C1 segment of cervical spinal cord (tissue), 14 donors: ENCODE measurements around the gene MED14.

Experiments
- DNase-seq, 14 donors: peaks; one replicate each; lab custom pipeline; 2025; lab: John Stamatoyannopoulos, UW

The MED14 gene

DNA sequence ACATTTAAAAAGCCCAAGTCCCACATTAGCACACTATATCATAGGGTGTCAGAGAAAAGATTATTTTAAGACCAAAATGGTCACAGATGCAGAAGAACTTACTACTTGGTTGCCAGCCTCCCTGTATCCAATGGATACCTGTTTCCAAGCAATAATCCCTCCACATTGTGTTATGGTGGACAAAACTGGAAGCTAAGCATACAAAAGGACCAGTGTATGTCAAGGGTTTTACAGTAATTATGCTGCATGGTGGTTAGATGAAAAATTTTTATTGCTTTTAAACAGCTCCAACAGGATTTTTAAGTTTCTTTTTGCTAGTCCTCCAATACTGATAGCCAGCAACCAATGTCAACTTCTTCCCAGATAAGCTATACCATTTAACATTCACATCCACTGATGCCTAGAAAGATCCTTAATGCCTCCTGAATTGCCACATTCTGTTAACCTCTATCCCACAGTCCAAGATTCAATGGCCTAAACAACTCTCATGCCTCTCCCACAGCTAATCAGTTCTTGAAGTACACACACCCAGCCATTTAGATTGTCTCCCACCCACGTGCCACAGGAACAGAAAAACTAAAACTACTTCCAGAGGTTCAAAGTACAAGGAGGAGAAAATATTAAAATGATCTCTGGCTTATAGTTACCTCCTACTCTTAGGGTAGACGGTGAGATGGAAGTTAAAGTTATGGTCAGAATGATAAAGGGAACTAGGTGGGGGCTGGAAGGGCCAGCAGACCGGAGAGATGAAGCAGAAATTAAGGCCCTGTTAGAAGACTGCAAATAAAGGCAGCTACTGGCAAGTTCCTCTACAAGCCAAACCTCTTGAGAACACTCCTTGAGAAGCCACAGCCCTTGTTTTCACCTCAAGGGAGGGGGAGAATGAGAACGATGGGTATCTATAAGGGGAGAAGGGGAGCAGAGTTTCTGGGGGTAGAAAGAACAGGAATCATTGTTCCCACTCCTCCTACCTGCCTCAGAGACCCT, 5.5 kb downstream of the MED14 start:
- DNase-seq = no peak

DNA sequence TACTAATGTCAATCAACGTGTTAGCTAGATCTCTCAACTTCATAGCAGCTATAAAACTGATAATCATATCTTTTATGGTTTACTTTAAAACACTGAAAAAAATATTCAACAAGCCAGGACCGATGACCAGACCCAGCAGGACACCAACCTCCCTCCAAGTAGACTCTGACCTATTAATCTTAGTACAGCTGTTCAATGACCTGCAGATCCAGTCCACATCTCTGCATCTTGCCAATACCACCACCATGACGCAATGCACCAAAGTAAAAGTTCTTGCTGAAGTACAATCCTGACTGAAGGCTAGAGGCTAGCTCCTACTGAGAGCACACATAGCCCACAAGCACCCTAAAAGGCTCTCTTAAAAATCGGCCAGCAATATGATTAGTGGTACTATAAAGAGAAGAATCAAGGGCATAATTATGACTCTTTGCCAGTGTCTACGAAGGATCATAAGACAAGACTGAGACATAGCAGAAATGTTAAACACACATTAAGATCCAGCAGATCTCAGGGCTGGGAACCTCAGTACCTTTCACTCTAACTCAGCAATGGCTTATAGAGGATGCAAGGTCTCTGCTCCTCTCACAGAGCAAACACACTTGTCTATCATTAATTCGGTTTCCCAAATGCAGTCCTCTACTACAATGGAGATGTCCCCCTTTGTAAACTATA, 7.6 kb downstream of the MED14 start:
- no peak for DNase-seq

DNA sequence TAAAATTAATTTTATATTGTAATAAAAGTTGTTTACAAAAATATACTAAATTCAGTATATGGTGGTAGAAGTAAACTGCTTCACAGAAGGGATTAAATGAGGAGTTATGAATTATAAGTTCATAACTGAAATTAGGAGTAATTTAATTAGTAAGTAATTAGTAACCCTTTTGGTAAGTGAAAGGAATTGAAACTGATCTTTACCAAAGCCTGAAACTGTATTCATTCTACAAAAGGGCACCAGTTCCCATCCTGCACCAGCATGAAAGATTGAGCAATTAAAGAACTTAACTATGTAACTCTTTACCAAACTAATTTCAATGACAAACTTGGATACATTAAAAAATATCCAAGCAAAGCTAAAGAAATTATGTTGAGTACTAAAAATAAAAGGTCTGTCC, 8.2 kb downstream of the MED14 start:
- DNase-seq = no peak

DNA sequence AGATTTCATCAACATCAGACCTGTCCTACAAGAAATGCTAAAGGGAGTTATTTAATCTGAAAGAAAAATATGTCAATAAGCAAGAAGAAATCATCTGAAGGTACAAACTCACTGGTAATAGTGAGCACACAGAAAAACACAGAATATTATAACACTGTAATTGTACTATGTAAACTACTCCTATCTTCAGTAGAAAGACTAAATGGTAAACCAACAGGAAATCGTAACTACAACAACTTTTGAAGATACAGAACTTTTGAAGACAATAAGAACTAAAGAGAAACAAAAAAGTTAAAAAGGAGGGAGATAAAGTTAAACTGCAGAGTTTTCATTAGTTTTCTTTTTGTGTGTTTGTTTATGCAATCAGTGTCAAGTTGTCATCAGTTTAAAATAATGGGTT, 12.4 kb downstream of the MED14 start:
- no peak for DNase-seq

DNA sequence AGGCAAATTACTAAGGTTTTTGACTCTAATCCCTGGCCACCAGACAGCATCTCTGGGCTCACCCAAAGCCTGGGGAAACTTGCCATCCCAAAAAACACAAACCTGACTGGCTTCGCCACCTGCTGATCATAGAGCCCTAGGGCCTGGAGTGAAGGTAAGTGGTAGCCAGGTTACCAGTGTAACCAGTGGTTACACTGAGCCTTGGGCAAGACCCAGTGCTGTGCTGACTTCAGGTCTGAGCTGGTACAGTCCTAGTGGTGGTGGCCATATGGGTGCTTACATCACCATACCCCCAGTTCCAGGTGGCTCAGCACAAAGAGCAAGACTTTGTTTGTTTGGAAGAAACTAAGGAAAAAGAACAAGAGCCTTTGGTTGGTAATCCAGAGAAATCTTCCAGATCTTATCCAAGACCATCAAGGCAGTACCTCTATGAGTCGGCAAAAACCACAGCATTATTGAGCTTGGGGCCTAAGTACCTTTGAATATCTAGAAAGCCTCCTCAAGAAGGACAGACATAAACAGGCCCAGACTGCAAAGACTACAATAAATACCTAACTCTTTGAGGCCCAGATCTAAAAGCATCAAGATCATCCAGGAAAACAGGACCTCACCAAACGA, 13.7 kb downstream of the MED14 start:
- no peak for DNase-seq

DNA sequence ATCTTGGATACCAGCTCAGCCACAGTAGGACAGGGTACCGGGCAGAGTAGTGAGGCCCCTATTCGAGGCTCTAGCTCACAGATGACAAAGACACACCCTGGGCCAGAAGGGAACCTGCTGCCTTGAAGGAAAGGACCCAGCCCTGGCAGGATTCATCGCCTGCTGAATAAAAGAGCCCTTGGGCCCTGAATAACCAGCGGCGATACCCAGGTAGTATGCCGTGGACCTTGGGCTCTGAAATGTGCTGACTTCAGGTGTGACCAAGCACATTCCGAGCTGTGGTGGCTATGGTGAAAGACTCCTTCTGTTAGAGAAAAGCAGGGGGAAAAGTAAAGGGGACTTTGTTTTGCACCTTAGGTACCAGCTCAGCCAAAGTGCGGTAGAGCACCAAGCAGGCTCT, 14.6 kb downstream of the MED14 start:
- no peak for DNase-seq

DNA sequence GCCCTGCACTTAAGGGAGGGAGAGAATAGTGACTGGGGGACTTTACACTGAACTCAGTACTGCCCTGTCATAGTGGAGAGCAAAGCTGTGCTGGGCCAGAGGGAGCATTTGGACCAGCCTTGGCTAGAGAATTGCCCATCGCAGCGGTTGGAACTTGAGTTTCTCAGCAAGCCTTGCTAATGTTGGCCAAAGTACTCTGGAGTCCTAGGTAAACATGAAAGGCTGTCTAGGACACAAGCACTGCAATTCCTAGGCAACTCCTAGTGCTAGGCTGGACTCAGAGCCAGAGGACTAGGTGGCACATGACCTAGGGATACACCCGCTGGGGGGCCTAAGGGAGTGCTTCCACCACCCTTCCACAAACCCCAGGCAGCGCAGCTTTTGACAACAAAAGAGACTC, 15.0 kb downstream of the MED14 start:
- no peak for DNase-seq

DNA sequence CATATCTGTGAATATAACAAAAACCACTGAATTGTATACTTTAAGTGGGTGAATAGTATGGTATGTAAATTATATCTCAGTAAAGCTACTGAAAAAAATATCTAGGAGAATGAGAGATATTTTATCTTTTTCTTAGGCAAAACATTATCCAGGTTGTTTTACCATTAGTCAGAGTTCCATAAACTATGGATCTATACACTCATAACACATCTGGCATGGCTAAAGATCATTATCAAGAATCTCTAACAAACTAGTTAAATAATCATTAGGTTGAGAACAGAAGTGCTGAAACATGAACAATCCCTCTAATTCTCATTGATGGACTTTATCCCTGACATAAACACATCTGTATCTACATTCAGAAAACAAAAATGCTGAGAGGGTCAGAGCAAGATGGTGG, 15.6 kb downstream of the MED14 start:
- no peak for DNase-seq

DNA sequence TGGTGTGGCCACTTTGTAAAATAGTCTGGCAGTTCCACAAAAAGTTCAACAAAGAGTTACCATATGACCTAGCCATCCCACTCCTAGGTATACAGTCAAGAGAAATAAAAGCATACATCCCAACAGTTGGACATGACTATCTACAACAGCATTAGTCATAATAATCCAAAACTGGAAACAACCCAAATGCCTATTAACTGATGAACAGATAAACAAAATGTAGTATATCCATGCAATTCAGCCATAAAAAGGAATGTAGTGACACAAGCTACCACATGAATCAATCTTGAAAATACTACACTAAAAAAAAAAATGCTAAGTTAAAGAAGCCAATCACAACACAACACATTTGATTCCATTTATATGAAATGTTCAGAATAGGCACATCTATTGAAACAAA, 16.1 kb downstream of the MED14 start:
- no peak for DNase-seq

DNA sequence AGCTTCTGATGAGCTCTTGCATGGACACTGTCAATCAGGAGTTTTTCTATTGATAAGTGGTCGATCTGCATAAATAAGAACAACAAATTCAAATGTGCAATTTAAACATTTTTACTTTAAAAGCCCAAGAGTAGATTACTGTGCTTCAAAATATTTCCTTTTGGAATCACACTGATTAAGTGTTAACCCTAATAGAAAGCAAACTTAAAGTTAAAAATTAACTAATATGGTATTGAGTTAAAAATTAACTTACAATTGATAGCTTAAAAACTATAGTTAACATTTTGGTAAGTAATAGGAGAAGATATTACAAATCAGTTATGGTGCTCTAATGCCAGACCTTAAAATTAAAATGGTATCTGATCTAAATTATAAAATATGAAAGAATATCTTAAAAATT, 25.9 kb downstream of the MED14 start:
- DNase-seq = no peak

DNA sequence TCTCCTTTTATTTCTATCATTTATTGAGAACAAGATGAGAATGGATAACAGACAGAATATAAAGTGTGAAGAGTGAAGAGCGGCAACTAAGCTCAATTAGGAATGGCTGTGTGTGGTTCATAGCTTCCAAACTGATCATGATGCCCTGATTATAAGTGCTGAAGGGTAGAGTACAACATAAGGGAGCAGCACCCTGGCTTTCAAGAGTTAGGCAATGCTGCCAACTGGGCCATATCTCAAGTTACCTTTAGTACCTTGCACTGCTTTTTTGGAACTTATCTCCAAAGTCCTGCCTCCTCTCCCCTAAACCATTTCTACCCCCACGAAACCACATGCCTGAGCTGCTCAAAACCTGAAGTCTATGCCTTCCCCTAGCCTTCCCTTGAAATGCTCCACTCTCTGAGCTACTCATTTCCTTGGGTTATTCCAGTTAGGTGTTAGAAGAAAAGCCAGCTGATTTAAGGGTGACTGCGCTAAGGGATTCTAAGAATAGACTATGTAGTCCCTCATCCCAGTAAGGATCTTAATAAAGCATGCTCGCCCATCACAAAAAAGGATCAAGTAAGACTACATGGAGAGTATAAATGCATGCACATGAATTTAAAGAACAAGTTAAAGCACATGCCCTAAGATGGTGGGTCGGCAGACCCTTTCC, 29.6 kb downstream of the MED14 start:
- DNase-seq = no peak

DNA sequence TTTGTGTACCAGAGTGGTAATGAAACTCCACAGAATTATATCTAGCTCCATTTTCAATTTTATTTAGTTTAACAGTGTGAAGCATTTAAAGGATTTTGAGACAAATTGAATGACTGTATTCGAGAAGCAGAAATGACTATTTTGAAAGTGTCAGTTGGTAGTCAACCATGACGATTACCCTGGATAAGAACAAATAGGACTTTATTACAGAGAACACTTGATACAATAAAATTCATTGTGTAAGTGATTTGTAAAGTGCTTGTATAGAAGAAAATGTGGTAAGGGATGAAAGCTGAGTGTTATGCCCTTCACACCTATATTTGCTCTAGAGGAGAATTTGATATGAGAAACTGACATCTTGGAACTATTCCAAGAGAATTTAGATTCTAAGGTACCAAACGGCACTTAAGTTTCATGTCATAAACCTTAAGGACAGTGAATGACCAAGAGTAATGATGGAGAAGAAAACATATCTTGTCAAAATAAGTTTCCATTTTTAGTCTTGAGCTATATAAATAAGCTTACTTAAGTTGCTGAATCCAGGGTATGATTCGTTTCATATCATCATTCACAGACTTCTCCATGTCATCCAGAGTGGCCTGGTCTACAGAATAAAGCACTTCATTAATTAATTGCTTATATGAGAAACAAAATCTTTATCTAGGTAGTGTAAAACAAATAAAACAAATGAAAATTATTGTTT, 34.6 kb downstream of the MED14 start:
- no peak for DNase-seq

DNA sequence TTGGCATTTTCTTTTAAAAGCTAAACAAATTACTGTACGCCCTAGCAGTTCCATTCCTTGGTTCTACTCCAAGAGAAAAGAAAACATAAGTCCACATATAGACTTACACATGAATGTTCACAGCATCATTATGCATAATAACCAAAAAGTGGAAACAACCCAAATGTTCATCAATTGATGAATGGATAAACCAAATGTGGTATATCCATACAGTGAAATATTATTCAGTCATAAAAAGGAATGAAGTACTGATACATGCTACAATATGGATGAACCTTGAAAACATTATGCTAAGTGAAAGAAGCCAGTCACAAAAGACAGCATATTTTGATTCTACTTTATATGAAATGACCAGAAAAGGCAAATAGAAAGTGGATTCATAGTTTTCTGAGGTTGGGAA, 36.5 kb downstream of the MED14 start:
- DNase-seq = no peak

DNA sequence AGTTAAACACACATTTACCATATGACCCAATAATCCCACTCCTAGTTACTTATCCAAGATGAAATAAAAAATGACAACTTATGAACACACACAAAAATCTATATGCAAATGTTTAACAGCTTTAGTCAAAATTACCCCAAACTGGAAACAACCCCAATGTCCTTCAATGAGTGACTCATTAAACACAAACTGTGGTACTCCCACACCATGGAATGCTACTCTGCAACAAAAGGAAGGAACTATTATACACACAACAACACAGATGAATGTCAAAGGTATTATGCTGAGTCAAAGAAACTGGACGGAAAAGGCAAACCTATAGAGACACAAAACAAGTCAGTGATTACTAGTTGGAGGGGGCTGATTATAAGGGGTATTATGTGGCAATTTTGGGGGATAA, 40.5 kb downstream of the MED14 start:
- no peak for DNase-seq

DNA sequence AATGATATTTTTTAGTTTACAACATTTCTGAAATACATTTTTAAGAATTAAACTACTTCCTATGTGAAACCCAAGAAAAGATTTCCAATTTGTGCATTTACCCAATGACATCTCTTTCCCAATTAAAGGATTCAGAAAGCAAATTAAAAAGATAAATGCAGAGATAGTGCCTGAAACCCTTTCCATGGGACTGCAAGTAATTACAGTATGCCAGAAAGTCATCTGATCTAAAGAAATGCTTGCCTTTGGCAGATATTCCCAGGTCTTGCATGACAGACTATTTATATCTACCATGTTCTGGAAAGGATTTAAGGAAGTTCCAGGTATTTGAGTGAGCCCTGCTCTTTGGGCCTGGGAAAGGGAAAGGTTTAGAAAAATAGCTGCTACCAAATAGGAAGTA, 46.4 kb downstream of the MED14 start:
- DNase-seq = no peak

DNA sequence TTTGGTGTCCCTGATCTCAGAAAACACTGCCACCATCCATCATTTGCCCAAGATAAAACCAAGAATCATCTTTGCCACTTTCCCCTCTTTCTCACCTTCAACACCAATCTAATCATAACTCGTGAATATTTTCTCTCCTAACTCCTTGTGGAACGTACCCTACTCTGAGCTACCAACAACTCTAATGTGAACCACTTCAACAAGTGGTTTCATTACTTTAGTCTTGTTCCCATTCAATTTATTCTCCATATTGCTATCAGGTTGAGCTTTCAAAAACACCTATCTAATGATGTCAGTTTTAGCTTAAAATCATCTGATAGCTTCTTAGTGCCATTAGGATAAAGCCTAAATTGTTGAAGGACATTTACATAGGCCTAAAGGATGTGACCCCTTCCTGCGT, 48.2 kb downstream of the MED14 start:
- no peak for DNase-seq

DNA sequence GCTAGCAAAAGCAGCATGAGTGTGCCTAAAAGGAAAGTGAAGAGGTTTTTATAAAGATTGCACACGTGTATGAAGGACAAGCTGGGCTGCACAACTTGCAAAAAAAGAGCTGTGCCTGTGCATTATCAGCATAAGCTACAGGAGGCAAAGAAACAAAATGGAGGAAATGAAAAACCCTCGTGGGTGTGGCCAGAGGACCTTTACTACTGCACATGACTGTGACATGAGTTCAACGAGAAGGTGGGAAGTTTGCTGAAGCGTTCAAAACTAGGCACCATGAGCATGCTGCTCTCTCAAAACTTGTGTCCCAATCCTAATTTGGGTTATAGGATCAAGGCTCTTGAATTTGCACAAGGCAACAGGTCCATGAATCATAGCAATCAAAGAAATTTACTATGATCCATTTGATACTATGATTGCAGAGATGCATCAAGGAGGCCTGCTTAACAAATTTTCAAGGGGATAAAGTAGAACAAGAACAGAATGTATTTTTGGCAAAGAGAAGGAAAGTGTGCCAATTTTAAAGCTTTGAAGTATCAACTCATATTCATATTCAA, 49.9 kb downstream of the MED14 start:
- DNase-seq = no peak

DNA sequence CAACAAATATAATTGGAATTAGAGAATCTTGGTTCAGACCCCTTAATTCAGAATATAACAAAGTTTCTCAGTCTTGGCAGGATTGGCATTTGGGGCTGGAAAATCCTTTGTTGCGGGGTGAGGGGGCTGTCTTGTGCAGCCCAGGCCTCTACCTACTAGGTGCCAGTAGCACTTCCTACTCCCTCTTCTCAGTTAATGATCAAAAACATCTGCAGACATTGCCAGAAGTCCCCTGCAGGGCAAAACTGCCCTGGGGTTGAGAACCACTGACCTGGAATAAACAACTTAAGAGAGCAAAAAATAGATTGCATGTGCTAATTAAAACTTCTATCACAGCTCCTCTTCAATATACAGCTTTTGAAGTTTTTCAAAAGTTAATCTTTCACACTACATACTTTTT, 51.2 kb downstream of the MED14 start:
- no peak for DNase-seq

DNA sequence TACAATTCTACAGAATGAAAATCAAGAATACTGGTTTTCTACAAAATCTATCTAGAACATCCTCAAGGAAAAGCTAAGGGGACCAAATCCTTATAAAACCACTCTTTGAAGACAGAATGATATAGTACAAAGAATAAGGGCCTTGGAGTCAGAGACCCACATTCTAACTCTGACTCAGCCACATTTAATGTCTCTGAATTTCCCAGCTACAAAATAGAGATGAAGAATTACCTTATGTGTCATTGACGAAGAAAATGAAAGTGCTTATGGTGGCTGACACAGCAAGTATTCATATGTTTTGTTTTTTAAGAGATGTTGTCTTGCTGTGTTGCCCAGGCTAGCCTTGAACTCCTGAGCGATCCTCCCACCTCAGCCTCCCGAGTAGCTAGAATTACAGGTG, 52.1 kb downstream of the MED14 start:
- DNase-seq = no peak

DNA sequence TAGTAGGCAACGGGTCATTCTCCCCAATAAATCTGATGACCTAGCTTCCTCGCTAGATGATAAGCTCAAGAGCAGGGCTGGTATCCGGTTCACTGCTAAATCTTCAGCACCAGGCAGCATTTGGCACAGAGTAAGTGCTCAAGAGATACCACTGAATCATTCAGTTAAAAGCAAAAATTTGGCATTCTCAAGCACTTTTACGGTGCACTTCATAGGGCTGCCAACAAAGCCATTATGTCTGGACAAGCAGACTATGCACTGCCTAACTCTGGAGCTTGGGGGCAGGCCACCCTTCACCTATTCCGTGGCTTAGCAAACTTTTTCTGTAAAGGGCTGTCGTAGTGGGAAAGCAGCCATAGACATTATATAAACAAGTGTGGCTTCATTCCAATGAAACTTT, 64.2 kb downstream of the MED14 start:
- DNase-seq = no peak
